Activated CD4-positive, alpha-beta T cell treated with anti-CD3 and anti-CD28 coated beads for 4 hours (primary cell): ENCODE measurements around the gene PYGB.
A peak's percentile ranks its signal among the peaks of the same experiment; 100 is the strongest.
"Not testable (repeated sequence)": the region's sequence is repeated elsewhere in the genome, so short reads cannot be mapped to it uniquely, and the experiment has no call there.

ENCODE experiments used
- DNase-seq, 2 donors: peaks; one replicate each; pipeline ENCODE4 v3.0.0-alpha.2; 2020

Gene PYGB

GRCh38 chr20:25249198-25249931, 1.5 kb downstream of the PYGB start:
- DNase-seq = no peak

GRCh38 chr20:25250508-25250907, 2.6 kb downstream of the PYGB start:
- DNase-seq = no peak

GRCh38 chr20:25251019-25251418, 3.1 kb downstream of the PYGB start:
- no peak for DNase-seq

- DNase-seq = no peak
Measured at GRCh38 chr20:25251558-25251957, 3.7 kb downstream of the PYGB start.

GRCh38 chr20:25252230-25252651, 4.4 kb downstream of the PYGB start:
- DNase-seq = no peak

- no peak for DNase-seq
Measured at GRCh38 chr20:25252686-25253421, 5.0 kb downstream of the PYGB start.

- no peak for DNase-seq
Measured at GRCh38 chr20:25253606-25254275, 5.9 kb downstream of the PYGB start.

- no peak for DNase-seq
Measured at GRCh38 chr20:25254571-25254970, 6.7 kb downstream of the PYGB start.

- DNase-seq = no peak
Measured at GRCh38 chr20:25254986-25255680, 7.2 kb downstream of the PYGB start.

GRCh38 chr20:25256226-25256859, 8.5 kb downstream of the PYGB start:
- no peak for DNase-seq

- no peak for DNase-seq
Measured at GRCh38 chr20:25257130-25257529, 9.2 kb downstream of the PYGB start.

- DNase-seq = no peak
Measured at GRCh38 chr20:25257756-25258475, 10.0 kb downstream of the PYGB start.

- no peak for DNase-seq
Measured at GRCh38 chr20:25258476-25258805, 10.6 kb downstream of the PYGB start.

- DNase-seq = no peak
Measured at GRCh38 chr20:25258828-25259227, 10.9 kb downstream of the PYGB start.

- DNase-seq = no peak
Measured at GRCh38 chr20:25259358-25259757, 11.5 kb downstream of the PYGB start.

- DNase-seq = peak in 1 of 2 donors; percentile 18
Measured at GRCh38 chr20:25259788-25260254, 11.9 kb downstream of the PYGB start.

- DNase-seq = not testable (repeated sequence)
Measured at GRCh38 chr20:25260770-25261437, 13.0 kb downstream of the PYGB start.

- no peak for DNase-seq
Measured at GRCh38 chr20:25269057-25269832, 21.4 kb downstream of the PYGB start.

GRCh38 chr20:25269833-25270170, 21.9 kb downstream of the PYGB start:
- DNase-seq = no peak

- DNase-seq = no peak
Measured at GRCh38 chr20:25270829-25271251, 23.0 kb downstream of the PYGB start.
